ENCODE measurements around the gene OGFR. TPM values are rescaled to one million over a fixed set of nuclear protein-coding genes. Genes with fewer than 3 reads are reported as not detected.

Gene OGFR
- total RNA-seq, 6 experiments from 2014 or later = 40.7 to 48.1 (median 47.0) TPM

GRCh38 chr20:62778058-62778457 is 26.6 kb upstream of the OGFR start:
- H3K27ac ChIP-seq = no peak overlapping the region
- 100% methylated on average over 1 of the region's 9 CpGs for WGBS (ENCODE audit: insufficient coverage, low coverage, low lambda C conversion rate, missing lambda C conversion rate)
- DNase-seq (no peak), ATAC-seq (no peak)
- TF ChIP-seq CTCF (IDR thresholded peaks at IDR 0.05) (no peak), POLR2A (IDR thresholded peaks at IDR 0.05) (no peak)
- no peak overlapping the region for H3K4me3 ChIP-seq
- H3K4me1 ChIP-seq = peaks cover 0 to 21% (median 6%) of the 10 kb centered on the region in 4 donors
- intact Hi-C loops (cut with DNase I) = no loop called here
- no peaks in the 10 kb centered on the region for H3K36me3 ChIP-seq
- no peaks in the 10 kb centered on the region for H3K27me3 ChIP-seq
- no peaks in the 10 kb centered on the region for H3K9me3 ChIP-seq

- Histone ChIP-seq H3K9me3 (no peaks in the 10 kb centered on the region), H3K36me3 (no peaks in the 10 kb centered on the region), H3K27ac (no peak overlapping the region), H3K4me1 (peaks cover 0 to 15% (median 3%) of the 10 kb centered on the region in 4 donors), H3K27me3 (no peaks in the 10 kb centered on the region), H3K4me3 (no peak overlapping the region)
- no peak for TF ChIP-seq CTCF (IDR thresholded peaks at IDR 0.05)
- no CpG with 5 or more reads among the region's 24 CpGs for WGBS (ENCODE audit: insufficient coverage, low coverage, low lambda C conversion rate, missing lambda C conversion rate)
- DNase-seq (no peak), ATAC-seq (no peak)
- intact Hi-C loops (cut with DNase I) = no loop called here
Measured at GRCh38 chr20:62778601-62779416, 25.8 kb upstream of the OGFR start.

GRCh38 chr20:62779417-62779685 is 25.3 kb upstream of the OGFR start:
- Histone ChIP-seq H3K27me3 (no peaks in the 10 kb centered on the region), H3K9me3 (no peaks in the 10 kb centered on the region), H3K4me1 (peaks cover 0 to 9% (median under 1%) of the 10 kb centered on the region in 4 donors), H3K36me3 (no peaks in the 10 kb centered on the region), H3K4me3 (no peak overlapping the region), H3K27ac (no peak overlapping the region)
- no peak for ATAC-seq
- intact Hi-C loops (cut with DNase I) = no loop called here
- no peak for DNase-seq
- WGBS (ENCODE audit: insufficient coverage, low coverage, low lambda C conversion rate, missing lambda C conversion rate) = 89% methylated on average over 4 of the region's 7 CpGs
- TF ChIP-seq CTCF (IDR thresholded peaks at IDR 0.05) (no peak), POLR2A (IDR thresholded peaks at IDR 0.05) (no peak)

- DNase-seq = no peak
- H3K4me1 ChIP-seq = peaks cover 0 to 5% (median 0%) of the 10 kb centered on the region in 4 donors
Measured at GRCh38 chr20:62780204-62780603, 24.4 kb upstream of the OGFR start.

More at GRCh38 chr20:62780204-62780603, 24.4 kb upstream of the OGFR start:
- intact Hi-C loops (cut with DNase I) = loop anchor here (10.0 kb wide), 3 partner anchors 275 to 365 kb away; no protein-coding TSS in a partner anchor
- Histone ChIP-seq H3K27ac (no peak overlapping the region), H3K27me3 (no peaks in the 10 kb centered on the region), H3K9me3 (no peaks in the 10 kb centered on the region), H3K4me3 (no peak overlapping the region), H3K36me3 (no peaks in the 10 kb centered on the region)
- 40% methylated on average over 5 of the region's 20 CpGs for WGBS (ENCODE audit: insufficient coverage, low coverage, low lambda C conversion rate, missing lambda C conversion rate)
- no peak for TF ChIP-seq CTCF (IDR thresholded peaks at IDR 0.05)
- no peak for TF ChIP-seq POLR2A (IDR thresholded peaks at IDR 0.05)
- ATAC-seq = no peak
